HepG2 (cell line): ENCODE measurements around the gene AUP1. TPM values are rescaled to one million over a fixed set of nuclear protein-coding genes. Genes with fewer than 3 reads are reported as not detected.

Experiments
- AGO2 ChIP-seq: fragments of 200-400 bp; formaldehyde crosslinking; optimal IDR thresholded peaks from 2 replicates; pipeline ENCODE3; 2017; ENCODE audit warnings: mild to moderate bottlenecking, low read depth, low read length, moderate library complexity
- BRF2 ChIP-seq: sonication (generic); formaldehyde crosslinking; IDR thresholded peaks from 2 replicates; pipeline ENCODE4 v1.8.1; 2022; ENCODE audit warnings: mild to moderate bottlenecking, missing genetic modification reagents
- FOXM1 ChIP-seq: sonication (generic); formaldehyde crosslinking; IDR thresholded peaks from 2 replicates; pipeline ENCODE4 v1.5.0; 2020; ENCODE audit warnings: missing genetic modification reagents
- GABPA ChIP-seq, 2 experiments: IDR thresholded peaks; 2 replicates each; pipeline ENCODE4 v1.6.1; 2011 to 2016; ENCODE audit warnings: low read depth in 2 of 2, low read length in 1 of 2, missing biosample characterization in 1 of 2, missing genetic modification characterization in 1 of 2
- GLI4 ChIP-seq: sonication (generic); formaldehyde crosslinking; IDR thresholded peaks from 2 replicates; pipeline ENCODE4 v1.5.1; 2020; ENCODE audit warnings: missing genetic modification reagents, mild to moderate bottlenecking, moderate library complexity, borderline replicate concordance
- GTF2F1 ChIP-seq: fragments of 150-350 bp; IDR thresholded peaks from 2 replicates; pipeline ENCODE4 v1.6.1; 2014; ENCODE audit warnings: low read length
- IRF9 ChIP-seq: sonication (generic); formaldehyde crosslinking; IDR thresholded peaks from 2 replicates; pipeline ENCODE4 v1.8.0; 2022; ENCODE audit warnings: missing genetic modification reagents, mild to moderate bottlenecking, borderline replicate concordance
- MBD4 ChIP-seq: IDR thresholded peaks from 2 replicates; pipeline ENCODE4 v1.6.1; 2012; ENCODE audit warnings: low read length, inconsistent platforms, borderline replicate concordance
- MED1 ChIP-seq: sonication (generic); formaldehyde crosslinking; IDR thresholded peaks from 2 replicates; pipeline ENCODE4 v1.4.0; 2020; ENCODE audit warnings: missing genetic modification reagents
- MEIS2 ChIP-seq: sonication (generic); formaldehyde crosslinking; IDR thresholded peaks from 2 replicates; pipeline ENCODE4 v1.9.0; 2021; ENCODE audit warnings: mild to moderate bottlenecking, missing genetic modification reagents
- PAWR ChIP-seq: sonication (generic); formaldehyde crosslinking; IDR thresholded peaks from 2 replicates; pipeline ENCODE4 v1.4.0; 2020; ENCODE audit warnings: missing genetic modification reagents, mild to moderate bottlenecking, borderline replicate concordance
- RFXAP ChIP-seq: sonication (generic); formaldehyde crosslinking; IDR thresholded peaks from 2 replicates; pipeline ENCODE4 v1.4.0; 2020; ENCODE audit warnings: missing genetic modification reagents, borderline replicate concordance
- SAP130 ChIP-seq: IDR thresholded peaks from 2 replicates; pipeline ENCODE4 v1.6.1; 2016; ENCODE audit warnings: low read depth
- SATB2 ChIP-seq: sonication (generic); formaldehyde crosslinking; IDR thresholded peaks from 2 replicates; pipeline ENCODE4 v1.5.0; 2020; ENCODE audit warnings: missing genetic modification reagents
- SNAPC5 ChIP-seq: sonication (generic); formaldehyde crosslinking; IDR thresholded peaks from 2 replicates; pipeline ENCODE4 v1.8.1; 2023; ENCODE audit warnings: mild to moderate bottlenecking, missing genetic modification reagents, borderline replicate concordance
- TCF12 ChIP-seq, 2 experiments: fragments of 450-650 bp in 1 of 2; sonication (generic) in 1 of 2; formaldehyde crosslinking in 1 of 2; IDR thresholded peaks; 2 replicates each; pipeline versions ENCODE4 v1.6.1 to v1.8.0; 2017 to 2022; ENCODE audit warnings: antibody characterized with exemption in 1 of 2, mild to moderate bottlenecking in 1 of 2, missing genetic modification reagents in 1 of 2, moderate library complexity in 1 of 2
- THYN1 ChIP-seq: sonication (generic); formaldehyde crosslinking; IDR thresholded peaks from 2 replicates; pipeline ENCODE4 v1.8.1; 2023; ENCODE audit warnings: low read depth, mild to moderate bottlenecking, moderate library complexity, missing genetic modification reagents, borderline replicate concordance
- ZFAT ChIP-seq: sonication (generic); formaldehyde crosslinking; conservative IDR thresholded peaks from 2 replicates; pipeline ENCODE4 v1.8.1; 2023; ENCODE audit warnings: missing genetic modification reagents, inconsistent platforms
- ZNF292 ChIP-seq: sonication (generic); formaldehyde crosslinking; IDR thresholded peaks from 2 replicates; pipeline ENCODE4 v1.8.1; 2022; ENCODE audit warnings: mild to moderate bottlenecking, low read depth, missing genetic modification reagents, borderline replicate concordance
- ZNF562 ChIP-seq: sonication (generic); formaldehyde crosslinking; IDR thresholded peaks from 2 replicates; pipeline ENCODE4 v1.8.0; 2022; ENCODE audit warnings: missing genetic modification reagents, borderline replicate concordance
- ZNF749 ChIP-seq: sonication (generic); formaldehyde crosslinking; IDR thresholded peaks from 2 replicates; pipeline ENCODE4 v1.8.0; 2022; ENCODE audit warnings: mild to moderate bottlenecking, missing genetic modification reagents, moderate library complexity, borderline replicate concordance
- polyA plus RNA-seq, 8 experiments: library from polyadenylated mRNA; depleted of rRNA in 3 of 8; stranded (reverse) in 7 of 8; unstranded in 1 of 8; fragments of >200 nt; fragmentation: Illumina TruSeq in 4 of 8; extraction: Trizol in 4 of 8; gene quantifications; 2 replicates each; pipeline versions ENCODE4 v1.2.1 to v1.2.3, GENCODE V29; 2011 to 2016; ENCODE audit warnings: low read depth in 4 of 8, missing spikeins in 1 of 8, mixed read lengths in 1 of 8; ENCODE audit not compliant: insufficient read depth in 1 of 8
- total RNA-seq, 5 experiments: library from RNA; depleted of rRNA; stranded (reverse); fragments of >200 nt; fragmentation: Illumina TruSeq; extraction: Trizol; gene quantifications; 2 replicates each; pipeline ENCODE4 v1.2.3, GENCODE V29; 2016; ENCODE audit warnings: low read depth in 1 of 5

AUP1 gene
- total and polyA plus RNA-seq, 2 of the 13 experiments (the other 11 are each of a cell fraction or from before 2014, with no cell fraction given): 174 to 267 TPM

GRCh38 chr2:74481961-74482800 is 47.3 kb downstream of the AUP1 start (continued):
- TF ChIP-seq RFXAP (CRISPR knock-in tag) (peak; percentile 64), BRF2 (CRISPR knock-in tag) (peak; percentile 63; the same call in 1 of the 2 replicates), SNAPC5 (CRISPR knock-in tag) (no peak), THYN1 (CRISPR knock-in tag) (no peak), GTF2F1 (no peak), AGO2 (peak; percentile 94), MED1 (CRISPR knock-in tag) (0 out of 2 replicates have a peak, but pooled peaks have one; percentile 40), TCF12 (IDR thresholded peaks at IDR 0.05) (no peak), TCF12 (CRISPR knock-in tag; IDR thresholded peaks at IDR 0.05) (peak; percentile 62; the same call in 1 of the 2 replicates), MBD4 (no peak), PAWR (CRISPR knock-in tag) (no peak), ZNF562 (CRISPR knock-in tag) (no peak), SAP130 (peak; percentile 36; the same call in 1 of the 2 replicates), GLI4 (CRISPR knock-in tag) (no peak), MEIS2 (CRISPR knock-in tag) (peak; percentile 72), IRF9 (CRISPR knock-in tag) (0 out of 2 replicates have a peak, but pooled peaks have one; percentile 23), ZNF749 (CRISPR knock-in tag) (no peak; the same call in none of the 2 replicates), ZNF292 (peak; percentile 85), SATB2 (CRISPR knock-in tag) (peak; percentile 56; the same call in 1 of the 2 replicates), GABPA (IDR thresholded peaks at IDR 0.05; ENCODE audit: low read depth, low read length) (no peak), GABPA (CRISPR knock-in tag; IDR thresholded peaks at IDR 0.05; ENCODE audit: low read depth) (0 out of 2 replicates have a peak, but pooled peaks have one; percentile 34), FOXM1 (CRISPR knock-in tag) (no peak), ZFAT (CRISPR knock-in tag) (0 out of 2 replicates have a peak, but pooled peaks have one; percentile 35)
